A549 (cell line): Measurements from ENCODE around the gene ADAM10. TPM values are rescaled to one million over a fixed set of nuclear protein-coding genes. Genes with fewer than 3 reads are reported as not detected.
A peak's percentile ranks its signal among the peaks of the same experiment; 100 is the strongest.

Experiments used
- ATAC-seq, 2 experiments: fragments of 200-7000 bp in 1 of 2; fragments of >200 bp in 1 of 2; cut with Nextera tagmentation in 1 of 2; cut with Tn5 transposase in 1 of 2; 3 replicates each; pipeline versions ENCODE4 v1.8.0 to v1.9.1; 2018 to 2020; ENCODE audit warnings: mild to moderate bottlenecking in 1 of 2, moderate library complexity in 1 of 2
- CTCF ChIA-PET: fragments of 300-600 bp; sonication (Branson Sonifier 250); formaldehyde crosslinking; extraction: SDS; loops from one replicate; lab custom pipeline; 2021; ENCODE audit warnings: antibody characterized with exemption, inconsistent platforms; lab: Yijun Ruan, JAX
- POLR2A ChIA-PET: fragments of 350-600 bp; formaldehyde crosslinking; extraction: SDS; loops from one replicate; lab custom pipeline; 2021; ENCODE audit warnings: antibody characterized with exemption, inconsistent platforms; lab: Yijun Ruan, JAX
- DNase-seq, 2 experiments: peaks; one replicate each; pipeline versions ENCODE4 v3.0.0 to v3.0.0-alpha.2; 2011 to 2016; ENCODE audit warnings: low read depth in 1 of 2, low spot score in 1 of 2
- FAIRE-seq: peaks from 2 replicates; lab custom pipeline; 2011; peaks lifted over from hg19 to GRCh38; lab: Jason Lieb, UNC
- H3K27ac ChIP-seq, 2 experiments: fragments of >200 bp; sonication (Bioruptor Twin); formaldehyde crosslinking; 3 replicates each; pipeline ENCODE4 v1.5.1; 2016 to 2017
- H3K4me1 ChIP-seq: fragments of >200 bp; sonication (Bioruptor Twin); formaldehyde crosslinking; 3 replicates; pipeline ENCODE4 v1.6.1; 2016
- H3K4me2 ChIP-seq: fragments of >200 bp; sonication (Bioruptor Twin); formaldehyde crosslinking; 3 replicates; pipeline ENCODE4 v1.6.1; 2016
- H3K4me3 ChIP-seq: fragments of >200 bp; sonication (Bioruptor Twin); formaldehyde crosslinking; 3 replicates; pipeline ENCODE4 v1.5.1; 2016
- H3K9me3 ChIP-seq: fragments of >200 bp; sonication (Bioruptor Twin); formaldehyde crosslinking; 3 replicates; pipeline ENCODE4 v1.6.1; 2016
- ATOH8 ChIP-seq: fragments of 250-450 bp; sonication (Bioruptor Pico); IDR thresholded peaks from 2 replicates; pipeline ENCODE4 v1.5.0; 2020; ENCODE audit warnings: low read depth, mild to moderate bottlenecking, moderate library complexity
- CTCF ChIP-seq: fragments of >200 bp; sonication (Bioruptor Twin); formaldehyde crosslinking; IDR thresholded peaks from 3 replicates; pipeline ENCODE4 v1.5.1; 2016
- E2F6 ChIP-seq: IDR thresholded peaks from 2 replicates; pipeline ENCODE4 v1.6.1; 2012; ENCODE audit warnings: low read depth, borderline replicate concordance
- GATA3 ChIP-seq: IDR thresholded peaks from 2 replicates; pipeline ENCODE4 v1.6.1; 2012; ENCODE audit warnings: borderline replicate concordance
- HMGXB4 ChIP-seq: fragments of 250-450 bp; sonication (Bioruptor Pico); IDR thresholded peaks from 2 replicates; pipeline ENCODE4 v1.5.0; 2021; ENCODE audit warnings: mild to moderate bottlenecking, moderate library complexity, borderline replicate concordance
- HOXA7 ChIP-seq: fragments of 250-450 bp; sonication (Bioruptor Pico); IDR thresholded peaks from 2 replicates; pipeline ENCODE4 v1.5.0; 2020; ENCODE audit warnings: mild to moderate bottlenecking, moderate library complexity
- HOXB5 ChIP-seq: fragments of 250-450 bp; sonication (Bioruptor Pico); IDR thresholded peaks from 2 replicates; pipeline ENCODE4 v1.5.0; 2020; ENCODE audit warnings: mild to moderate bottlenecking, moderate library complexity
- JUN ChIP-seq, 2 experiments: fragments of >200 bp; sonication (Bioruptor Twin); formaldehyde crosslinking; IDR thresholded peaks; 2 replicates in 1 of 2; 3 replicates in 1 of 2; pipeline ENCODE4 v1.6.1; 2016 to 2017
- JUNB ChIP-seq: fragments of >200 bp; sonication (Bioruptor Twin); formaldehyde crosslinking; IDR thresholded peaks from 2 replicates; pipeline ENCODE4 v1.6.1; 2016
- KDM5A ChIP-seq: fragments of 200-600 bp; sonication (generic); IDR thresholded peaks from 2 replicates; pipeline ENCODE4 v1.6.1; 2016; ENCODE audit warnings: antibody characterized with exemption, mild to moderate bottlenecking
- MAX ChIP-seq: IDR thresholded peaks from 2 replicates; pipeline ENCODE4 v1.6.1; 2012
- NR3C1 ChIP-seq: fragments of >200 bp; sonication (Bioruptor Twin); formaldehyde crosslinking; IDR thresholded peaks from 3 replicates; pipeline ENCODE4 v1.6.1; 2017
- POLR2AphosphoS2 ChIP-seq: conservative IDR thresholded peaks from 2 replicates; pipeline ENCODE4 v1.6.1; 2012; ENCODE audit warnings: low read length, improper control_type of control experiment, inconsistent platforms
- RARB ChIP-seq: fragments of 250-450 bp; sonication (Bioruptor Pico); IDR thresholded peaks from 2 replicates; pipeline ENCODE4 v1.8.0; 2021; ENCODE audit warnings: mild to moderate bottlenecking, moderate library complexity
- RCOR1 ChIP-seq: fragments of 150-350 bp; IDR thresholded peaks from 2 replicates; pipeline ENCODE4 v1.6.1; 2014; ENCODE audit warnings: antibody characterized with exemption, low read length, low read depth
- RNF2 ChIP-seq: fragments of 200-600 bp; sonication (generic); IDR thresholded peaks from 2 replicates; pipeline ENCODE4 v1.6.1; 2016; ENCODE audit warnings: low read depth, mild to moderate bottlenecking, antibody characterized with exemption, moderate library complexity, borderline replicate concordance
- TP53 ChIP-seq: fragments of 250-450 bp; sonication (Bioruptor Pico); IDR thresholded peaks from 2 replicates; pipeline ENCODE4 v1.5.0; 2021; ENCODE audit warnings: mild to moderate bottlenecking, moderate library complexity
- ZFP36 ChIP-seq: fragments of 450-650 bp; IDR thresholded peaks from 2 replicates; pipeline ENCODE4 v1.6.1; 2014; ENCODE audit warnings: borderline replicate concordance; ENCODE audit not compliant: partially characterized antibody
- WGBS: methylation state at CpG from one replicate; pipeline ENCODE4 v1.1.6; 2017; ENCODE audit errors: missing lambda C conversion rate; 5-methylcytosine and 5-hydroxymethylcytosine counted together
- polyA plus RNA-seq, 4 experiments: library from polyadenylated mRNA; depleted of rRNA in 3 of 4; stranded (reverse); fragments of >200 nt; fragmentation: RNase III in 1 of 4; extraction: RNeasy Plus Mini Kit Qiagen cat#74134 plus additional on column Dnase treatment in 1 of 4; gene quantifications; 2 replicates in 3 of 4; 3 replicates in 1 of 4; pipeline ENCODE4 v1.2.3, GENCODE V29; 2011 to 2017

Gene ADAM10
- polyA plus RNA-seq, 2 of the 4 experiments (the other 2 are of a cell fraction), result 200 to 210 TPM

- TF ChIP-seq MAX, result no peak
- no peak for TF ChIP-seq JUNB
- TF ChIP-seq, all 56 proteins: peak for 0
These were observed 52.8 kb downstream of the ADAM10 start (continued) for GRCh38 chr15:58696738-58697137.

GRCh38 chr15:58694641-58695398 is 54.7 kb downstream of the ADAM10 start:
- no peak for DNase-seq
- no peak for ATAC-seq
- FAIRE-seq, result no peak
- CTCF ChIA-PET, result interaction anchor here (1.0 kb wide), 1 partner anchor 8 kb away, joined by 3 read pairs; no protein-coding TSS in a partner anchor
- Histone ChIP-seq H3K4me3 (no peak overlapping the region), H3K4me2 (no peak overlapping the region), H3K4me1 (peaks cover 10% of the 10 kb centered on the region; the same call in 1 of the 3 replicates), H3K9me3 (peaks cover 17% of the 10 kb centered on the region), H3K27ac (no peak overlapping the region)
- POLR2A ChIA-PET, result no interaction called here
- WGBS, result 87% methylated on average over 3 of the region's 3 CpGs
- no peak for TF ChIP-seq NR3C1
- TF ChIP-seq JUNB, result no peak
- TF ChIP-seq HOXA7, result no peak

GRCh38 chr15:58690703-58691102 is 58.8 kb downstream of the ADAM10 start:
- CTCF ChIA-PET, result no interaction called here

GRCh38 chr15:58689646-58690045 is 59.9 kb downstream of the ADAM10 start:
- Histone ChIP-seq H3K4me2 (no peak overlapping the region), H3K27ac (no peak overlapping the region), H3K9me3 (no peaks in the 10 kb centered on the region), H3K4me3 (no peak overlapping the region), H3K4me1 (peaks cover 12% of the 10 kb centered on the region)
- ATAC-seq, result no peak
- TF ChIP-seq TP53 (CRISPR knock-in tag), result no peak
- TF ChIP-seq HMGXB4 (CRISPR knock-in tag), result no peak
- TF ChIP-seq NR3C1, result no peak
- TF ChIP-seq KDM5A, result no peak
- no peak for TF ChIP-seq ZFP36
- TF ChIP-seq HOXB5, result no peak
- no peak for TF ChIP-seq CTCF
- TF ChIP-seq GATA3, result no peak
- no peak for TF ChIP-seq RCOR1
- no peak for TF ChIP-seq RNF2
- TF ChIP-seq E2F6, result no peak
- no peak for FAIRE-seq
- POLR2A ChIA-PET, result no interaction called here
- DNase-seq, result no peak
- CTCF ChIA-PET, result no interaction called here

More at GRCh38 chr15:58690703-58691102, 58.8 kb downstream of the ADAM10 start:
- POLR2A ChIA-PET, result no interaction called here
- Histone ChIP-seq H3K9me3 (no peaks in the 10 kb centered on the region), H3K27ac (no peak overlapping the region), H3K4me3 (no peak overlapping the region), H3K4me1 (peaks cover 15% of the 10 kb centered on the region; the same call in 1 of the 3 replicates), H3K4me2 (no peak overlapping the region)
- no peak for TF ChIP-seq RARB
- no peak for TF ChIP-seq ZFP36
- TF ChIP-seq JUN (IDR thresholded peaks at IDR 0.05), result no peak
- TF ChIP-seq ATOH8, result no peak
- no peak for TF ChIP-seq POLR2AphosphoS2
- FAIRE-seq, result no peak
- WGBS, result 70% methylated on average over 3 of the region's 3 CpGs
- DNase-seq, result no peak
- ATAC-seq, result peak; percentile 40 to 62; a peak in 3 of 6 replicates
